ENCODE measurements around the gene FKBP5. TPM values are rescaled to one million over a fixed set of nuclear protein-coding genes. Genes with fewer than 3 reads are reported as not detected.

Gene FKBP5
- total and polyA plus RNA-seq, 9 donors, result 36.2 to 231 (median 142) TPM

DNA sequence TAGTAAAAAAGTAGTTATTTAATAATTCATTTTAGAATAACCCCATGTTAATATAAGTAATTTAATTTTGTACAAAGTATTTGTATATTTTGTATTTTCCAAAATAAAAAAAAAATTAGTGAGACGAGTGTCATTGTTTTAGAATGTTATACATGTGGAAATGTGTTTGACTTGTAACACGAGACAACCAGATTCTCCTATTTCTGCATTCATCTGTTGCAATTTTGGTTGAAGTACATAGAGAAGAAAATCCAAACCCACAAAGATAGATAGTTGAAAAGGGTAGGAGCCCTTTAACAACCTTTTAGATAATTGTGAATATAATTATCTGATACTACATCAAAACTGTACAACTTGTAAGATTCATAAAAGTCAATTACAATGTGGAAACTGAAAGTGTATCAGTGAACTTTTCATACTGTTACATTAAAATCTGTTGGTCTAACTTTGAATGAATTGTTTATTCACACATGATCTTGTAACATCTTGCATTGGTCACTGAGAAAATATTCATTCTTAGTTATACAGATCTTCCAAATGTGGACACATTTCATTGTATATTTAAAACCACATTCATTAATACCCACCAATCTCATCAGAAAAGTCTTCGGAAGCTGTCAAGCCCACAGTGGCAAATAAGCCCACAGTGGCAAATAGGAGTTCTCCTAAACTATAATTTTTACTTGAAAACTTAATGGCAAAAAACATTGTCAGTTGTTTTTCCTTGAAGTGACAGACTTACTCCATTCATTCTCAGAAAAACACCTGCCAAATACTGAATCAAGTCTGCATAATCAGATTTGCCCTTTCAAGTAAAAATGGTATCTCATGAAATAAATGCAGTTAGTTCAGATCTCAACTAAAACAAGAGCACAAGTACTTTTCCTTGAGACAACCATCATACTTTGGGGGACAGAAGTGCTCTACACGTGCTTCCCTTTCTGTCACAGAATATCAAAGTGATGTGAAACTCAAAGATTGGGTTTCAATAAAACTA, 52.8 kb downstream of the FKBP5 start:
- 81 to 86% (median 81%) methylated on average over 4 of the region's 4 CpGs for WGBS, 3 donors
- intact Hi-C loops (cut with DNase I), result no loop called here
- TF ChIP-seq EP300 (IDR thresholded peaks at IDR 0.05), result no peak
- TF ChIP-seq, protein P1, sequence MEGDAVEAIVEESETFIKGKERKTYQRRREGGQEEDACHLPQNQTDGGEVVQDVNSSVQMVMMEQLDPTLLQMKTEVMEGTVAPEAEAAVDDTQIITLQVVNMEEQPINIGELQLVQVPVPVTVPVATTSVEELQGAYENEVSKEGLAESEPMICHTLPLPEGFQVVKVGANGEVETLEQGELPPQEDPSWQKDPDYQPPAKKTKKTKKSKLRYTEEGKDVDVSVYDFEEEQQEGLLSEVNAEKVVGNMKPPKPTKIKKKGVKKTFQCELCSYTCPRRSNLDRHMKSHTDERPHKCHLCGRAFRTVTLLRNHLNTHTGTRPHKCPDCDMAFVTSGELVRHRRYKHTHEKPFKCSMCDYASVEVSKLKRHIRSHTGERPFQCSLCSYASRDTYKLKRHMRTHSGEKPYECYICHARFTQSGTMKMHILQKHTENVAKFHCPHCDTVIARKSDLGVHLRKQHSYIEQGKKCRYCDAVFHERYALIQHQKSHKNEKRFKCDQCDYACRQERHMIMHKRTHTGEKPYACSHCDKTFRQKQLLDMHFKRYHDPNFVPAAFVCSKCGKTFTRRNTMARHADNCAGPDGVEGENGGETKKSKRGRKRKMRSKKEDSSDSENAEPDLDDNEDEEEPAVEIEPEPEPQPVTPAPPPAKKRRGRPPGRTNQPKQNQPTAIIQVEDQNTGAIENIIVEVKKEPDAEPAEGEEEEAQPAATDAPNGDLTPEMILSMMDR (IDR thresholded peaks at IDR 0.05), result no peak
- TF ChIP-seq POLR2A (IDR thresholded peaks at IDR 0.05), result no peak
- no peaks in the 10 kb centered on the region for H3K27me3 ChIP-seq
- H3K4me3 ChIP-seq, result no peak overlapping the region
- peaks cover 1% of the 10 kb centered on the region for H3K4me1 ChIP-seq (ENCODE audit: insufficient read depth)
- H3K9me3 ChIP-seq, result no peaks in the 10 kb centered on the region
- H3K27ac ChIP-seq, result no peak overlapping the region
- H3K36me3 ChIP-seq, result no peaks in the 10 kb centered on the region
- DNase-seq, result no peak

DNA sequence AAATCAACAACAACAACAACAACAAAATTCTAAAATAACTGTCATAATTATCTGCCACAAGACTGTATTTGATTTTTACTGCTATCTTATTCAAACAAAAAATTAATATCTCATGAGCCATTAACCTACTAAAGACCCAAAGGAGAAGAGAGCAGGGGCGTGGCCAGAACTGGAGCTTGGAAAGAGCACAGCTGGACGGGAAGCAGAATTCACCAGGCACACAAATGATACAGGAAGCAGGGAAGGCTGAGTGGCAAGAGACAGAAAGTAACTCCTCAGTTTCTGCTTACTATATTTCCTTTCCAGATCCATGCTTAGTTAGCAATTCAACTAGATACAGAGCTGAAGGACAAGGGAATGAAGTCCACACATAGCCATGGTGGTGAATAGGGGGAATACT, 54.4 kb downstream of the FKBP5 start:
- H3K4me3 ChIP-seq, result no peak overlapping the region
- no peaks in the 10 kb centered on the region for H3K27me3 ChIP-seq
- no peak for DNase-seq
- intact Hi-C loops (cut with DNase I), result no loop called here
- WGBS, 3 donors, result 34 to 42% (median 35%) methylated on average over 2 of the region's 2 CpGs
- no peaks in the 10 kb centered on the region for H3K9me3 ChIP-seq
- TF ChIP-seq, protein P1 (IDR thresholded peaks at IDR 0.05), result no peak
- TF ChIP-seq POLR2A (IDR thresholded peaks at IDR 0.05) (no peak), EP300 (IDR thresholded peaks at IDR 0.05) (no peak)
- peaks cover 1% of the 10 kb centered on the region for H3K4me1 ChIP-seq (ENCODE audit: insufficient read depth)
- no peak overlapping the region for H3K27ac ChIP-seq
- no peaks in the 10 kb centered on the region for H3K36me3 ChIP-seq

DNA sequence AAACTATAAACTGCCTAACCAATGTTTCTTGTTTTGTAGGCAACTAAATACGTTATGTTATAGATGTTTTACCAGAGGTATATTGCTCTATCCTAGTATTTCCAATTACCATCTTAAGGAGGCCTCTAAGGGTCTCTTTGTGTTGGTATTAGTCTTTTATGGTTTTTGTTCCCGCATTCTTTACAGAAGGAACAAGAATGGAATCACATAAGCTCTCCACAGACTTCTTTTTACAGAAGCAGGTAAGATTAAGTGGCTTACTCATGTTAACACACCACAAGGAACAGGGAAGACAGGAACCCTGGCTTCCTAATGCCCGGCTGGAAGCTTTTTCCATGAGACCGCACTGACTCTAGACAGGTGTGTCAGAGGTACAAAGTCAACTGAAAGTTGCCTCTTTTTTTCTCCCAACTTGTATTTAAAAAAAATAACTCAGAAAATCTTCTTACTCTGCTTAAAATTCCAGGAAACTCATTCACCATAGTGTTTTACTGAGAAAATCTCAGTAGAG, 55.1 kb downstream of the FKBP5 start:
- intact Hi-C loops (cut with DNase I), result no loop called here
- no peaks in the 10 kb centered on the region for H3K27me3 ChIP-seq
- TF ChIP-seq POLR2A (IDR thresholded peaks at IDR 0.05) (no peak), EP300 (IDR thresholded peaks at IDR 0.05) (no peak)
- TF ChIP-seq, protein P1 (IDR thresholded peaks at IDR 0.05), result no peak
- H3K27ac ChIP-seq, result no peak overlapping the region
- 94 to 97% (median 95%) methylated on average over 4 of the region's 4 CpGs for WGBS, 3 donors
- H3K4me1 ChIP-seq (ENCODE audit: insufficient read depth), result peaks cover 1% of the 10 kb centered on the region
- H3K9me3 ChIP-seq, result no peaks in the 10 kb centered on the region
- no peak overlapping the region for H3K4me3 ChIP-seq
- no peaks in the 10 kb centered on the region for H3K36me3 ChIP-seq
- no peak for DNase-seq

DNA sequence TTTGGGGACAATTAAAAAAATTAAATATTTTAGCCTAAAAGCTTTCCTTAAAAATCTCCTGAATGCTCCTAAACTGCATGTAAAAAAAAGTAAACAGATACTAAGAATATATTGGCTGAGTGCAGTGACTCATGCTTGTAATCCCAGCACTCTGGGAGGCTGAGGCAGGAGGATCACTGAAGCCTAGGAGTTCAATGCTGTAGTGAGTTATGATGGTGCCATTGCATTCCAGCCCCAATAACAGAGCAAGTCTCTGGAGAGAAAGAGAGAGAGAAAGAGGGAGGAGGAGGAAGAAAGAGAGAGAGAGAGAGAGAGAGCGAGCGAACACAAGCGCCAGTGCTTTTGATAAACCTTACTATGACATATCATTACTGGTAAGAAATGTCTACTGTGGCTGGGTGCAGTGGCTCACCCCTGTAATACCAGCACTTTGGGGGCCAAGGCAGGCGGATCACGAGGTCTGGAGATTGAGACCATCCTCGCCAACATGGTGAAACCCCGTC, 58.8 kb downstream of the FKBP5 start:
- peaks cover 1% of the 10 kb centered on the region for H3K4me1 ChIP-seq (ENCODE audit: insufficient read depth)
- no peaks in the 10 kb centered on the region for H3K9me3 ChIP-seq
- no peak overlapping the region for H3K4me3 ChIP-seq
- H3K36me3 ChIP-seq, result no peaks in the 10 kb centered on the region
- no peak overlapping the region for H3K27ac ChIP-seq
- TF ChIP-seq, protein P1 (IDR thresholded peaks at IDR 0.05), result no peak
- TF ChIP-seq POLR2A (IDR thresholded peaks at IDR 0.05) (no peak), EP300 (IDR thresholded peaks at IDR 0.05) (no peak)
- intact Hi-C loops (cut with DNase I), result no loop called here
- DNase-seq, result no peak
- 95 to 98% (median 97%) methylated on average over 7 of the region's 7 CpGs for WGBS, 3 donors
- H3K27me3 ChIP-seq, result no peaks in the 10 kb centered on the region

Measured in ovary (tissue), 9 donors.